HEK293 (cell line): ENCODE data around the gene TIAM2.

Experiments used
- CTCF ChIP-seq: fragments of 450-650 bp; formaldehyde crosslinking; IDR thresholded peaks from 2 replicates; pipeline ENCODE4 v1.5.1; 2016; ENCODE audit warnings: missing biosample characterization, missing genetic modification characterization
- ELK4 ChIP-seq: IDR thresholded peaks from 2 replicates; pipeline ENCODE4 v1.6.1; 2011; ENCODE audit warnings: mild to moderate bottlenecking, low read depth, low read length, borderline replicate concordance
- PBX3 ChIP-seq: sonication (generic); formaldehyde crosslinking; IDR thresholded peaks from 2 replicates; pipeline ENCODE4 v1.8.1; 2022; ENCODE audit warnings: mild to moderate bottlenecking, moderate library complexity, missing genetic modification reagents
- SP2 ChIP-seq: fragments of 450-650 bp; formaldehyde crosslinking; IDR thresholded peaks from 2 replicates; pipeline ENCODE4 v1.5.1; 2016; ENCODE audit warnings: missing biosample characterization, missing genetic modification characterization
- ZIC2 ChIP-seq: fragments of 450-650 bp; formaldehyde crosslinking; IDR thresholded peaks from 2 replicates; pipeline ENCODE4 v1.5.1; 2016; ENCODE audit warnings: missing biosample characterization, missing genetic modification characterization
- ZNF121 ChIP-seq: fragments of 450-650 bp; formaldehyde crosslinking; IDR thresholded peaks from 2 replicates; pipeline ENCODE4 v1.5.1; 2016; ENCODE audit warnings: missing biosample characterization, missing genetic modification characterization
- ZNF157 ChIP-seq: fragments of 450-650 bp; formaldehyde crosslinking; IDR thresholded peaks from 2 replicates; pipeline ENCODE4 v1.5.1; 2016; ENCODE audit warnings: missing biosample characterization, missing genetic modification characterization
- ZNF426 ChIP-seq: fragments of 450-650 bp; formaldehyde crosslinking; IDR thresholded peaks from 2 replicates; pipeline ENCODE4 v1.5.1; 2017; ENCODE audit warnings: missing biosample characterization, missing genetic modification characterization, mild to moderate bottlenecking, inconsistent platforms, moderate library complexity
- ZNF433 ChIP-seq: fragments of 450-650 bp; formaldehyde crosslinking; IDR thresholded peaks from 2 replicates; pipeline ENCODE4 v1.5.1; 2016; ENCODE audit warnings: missing biosample characterization, missing genetic modification characterization, low read depth
- ZNF558 ChIP-seq: fragments of 450-650 bp; formaldehyde crosslinking; IDR thresholded peaks from 2 replicates; pipeline ENCODE4 v1.5.1; 2016; ENCODE audit warnings: missing biosample characterization, missing genetic modification characterization
- ZNF639 ChIP-seq: fragments of 450-650 bp; formaldehyde crosslinking; IDR thresholded peaks from 2 replicates; pipeline ENCODE4 v1.5.1; 2016; ENCODE audit warnings: missing biosample characterization, missing genetic modification characterization
- ZNF654 ChIP-seq: fragments of 450-650 bp; formaldehyde crosslinking; IDR thresholded peaks from 2 replicates; pipeline ENCODE4 v1.5.1; 2016; ENCODE audit warnings: low read depth, missing biosample characterization, missing genetic modification characterization
- ZNF830 ChIP-seq: fragments of 450-650 bp; IDR thresholded peaks from 2 replicates; pipeline ENCODE4 v1.5.0; 2018; ENCODE audit warnings: missing biosample characterization, missing genetic modification characterization, low read depth, mild to moderate bottlenecking, moderate library complexity

GRCh38 chr6:155195903-155196302 is 200.8 kb downstream of the TIAM2 start:
- TF ChIP-seq ZNF830 (tag by site-specific recombination) (no peak), PBX3 (CRISPR knock-in tag) (no peak), CTCF (no peak), ZIC2 (tag by site-specific recombination) (no peak), ZNF157 (tag by site-specific recombination) (no peak), ZNF433 (tag by site-specific recombination) (no peak), ZNF558 (tag by site-specific recombination) (no peak), ELK4 (no peak), ZNF639 (tag by site-specific recombination) (no peak), ZNF121 (no peak), ZNF654 (tag by site-specific recombination) (no peak), ZNF426 (tag by site-specific recombination) (no peak), SP2 (tag by site-specific recombination) (no peak)
